HG02571 (cell line): ENCODE measurements around the gene BCAS3.
"Not testable (repeated sequence)": the region's sequence is repeated elsewhere in the genome, so short reads cannot be mapped to it uniquely, and the experiment has no call there.

Source experiments
- ATAC-seq: cut with Tn5 transposase; IDR thresholded peaks from one replicate; pipeline ENCODE4 v1.9.1; 2021; ENCODE audit warnings: mild to moderate bottlenecking, moderate library complexity; ENCODE audit not compliant: unreplicated experiment

BCAS3 gene

DNA sequence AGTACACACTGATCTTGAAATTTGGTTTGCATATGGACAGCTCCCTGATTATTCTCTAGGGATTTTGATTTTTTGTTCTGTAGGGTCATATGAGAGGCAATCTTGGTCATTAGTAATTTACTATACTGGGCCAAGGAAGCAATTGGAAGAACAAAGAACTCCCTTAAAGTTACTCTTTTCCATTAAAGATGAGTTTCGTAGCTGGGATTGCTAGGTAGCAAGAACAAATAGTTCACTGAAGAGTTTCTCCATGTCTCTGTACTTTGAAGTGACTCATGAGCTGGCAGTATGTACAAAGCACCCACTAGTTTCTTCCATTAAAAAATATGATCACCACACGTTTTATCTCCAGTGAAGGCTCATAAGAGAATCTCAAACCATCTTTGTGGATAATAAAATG, 6.2 kb upstream of the BCAS3 start:
- no peak for ATAC-seq

DNA sequence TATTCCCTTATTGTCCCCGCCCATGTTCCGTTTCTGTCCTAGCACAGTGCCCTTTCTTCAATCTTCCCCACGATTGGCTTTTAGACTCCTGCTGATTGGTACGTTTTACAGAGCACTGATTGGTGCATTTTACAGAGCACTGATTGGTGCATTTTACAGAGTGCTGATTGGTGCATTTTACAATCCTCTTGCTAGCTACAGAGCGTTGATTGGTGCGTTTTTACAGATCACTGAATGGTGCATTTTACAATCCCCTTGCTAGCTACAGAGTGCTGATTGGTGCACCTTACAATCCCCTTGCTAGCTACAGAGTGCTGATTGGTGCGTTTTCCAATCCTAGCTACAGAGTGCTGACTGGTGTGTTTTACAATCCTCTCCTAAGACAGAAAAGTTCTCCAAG, 3.0 kb upstream of the BCAS3 start:
- ATAC-seq = not testable (repeated sequence)

DNA sequence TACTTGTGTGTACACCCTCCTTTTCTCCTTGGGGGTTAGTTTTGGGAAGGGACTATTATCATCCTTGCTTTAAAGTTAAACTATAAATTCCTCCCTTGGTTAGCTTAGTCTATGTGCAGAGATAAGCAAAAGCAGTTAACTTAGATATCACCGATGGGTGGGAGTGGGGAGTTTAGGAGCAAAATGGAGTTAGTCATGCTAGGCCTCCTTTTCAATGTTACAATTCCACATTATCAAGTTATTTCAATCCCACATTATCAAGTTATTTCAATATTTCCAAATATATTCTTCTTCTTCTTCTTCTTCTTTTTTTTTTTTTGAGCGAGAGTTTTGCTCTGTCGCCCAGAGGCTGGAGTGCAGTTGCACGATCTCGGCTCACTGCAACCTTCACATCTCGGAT, 1.7 kb upstream of the BCAS3 start:
- ATAC-seq = no peak

DNA sequence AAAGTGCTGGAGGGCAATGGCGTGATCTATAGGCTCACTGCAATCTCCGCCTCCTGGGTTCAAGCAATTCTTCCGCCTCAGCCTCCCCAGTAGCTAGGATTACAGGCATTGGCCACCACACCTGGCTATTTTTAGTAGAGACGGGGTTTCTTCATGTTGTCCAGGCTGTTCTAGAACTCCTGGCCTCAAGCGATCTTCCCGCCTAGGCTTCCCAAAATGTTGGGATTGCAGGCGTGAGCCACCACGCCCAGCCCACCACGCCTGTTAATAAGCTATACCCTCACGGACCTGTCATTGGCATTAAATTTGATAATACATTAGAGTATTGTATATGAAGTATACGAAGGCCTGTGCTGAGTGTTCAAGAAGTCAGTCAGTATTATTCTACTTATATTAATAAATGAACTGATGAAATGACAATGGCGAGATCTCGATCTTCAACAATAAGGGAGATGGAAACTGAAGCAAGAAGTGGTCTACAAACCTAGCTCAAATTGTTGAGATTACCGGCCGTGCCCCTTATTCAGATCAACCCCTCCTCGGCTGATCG, 818 bp upstream of the BCAS3 start:
- no peak for ATAC-seq

- ATAC-seq = no peak
Observed at GRCh38 chr17:60678118-60678444, 430 bp downstream of the BCAS3 start.

DNA sequence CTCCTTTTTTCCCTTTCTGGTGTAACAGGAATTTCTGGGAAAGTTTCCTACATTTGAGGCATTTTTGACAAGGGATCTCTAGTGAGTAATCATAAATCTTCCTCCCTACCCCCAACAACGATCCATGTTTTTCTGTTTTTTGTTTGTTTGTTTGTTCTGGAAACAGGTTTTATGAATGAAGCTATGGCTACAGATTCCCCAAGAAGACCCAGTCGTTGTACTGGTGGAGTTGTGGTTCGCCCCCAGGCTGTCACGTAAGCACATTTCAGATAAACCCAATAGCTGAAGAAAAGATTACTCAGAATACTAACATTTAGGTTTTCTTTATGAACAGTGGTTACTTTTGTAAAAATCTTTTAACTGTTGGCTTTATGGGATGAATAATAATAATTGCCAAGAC, 1.6 kb downstream of the BCAS3 start:
- no peak for ATAC-seq

DNA sequence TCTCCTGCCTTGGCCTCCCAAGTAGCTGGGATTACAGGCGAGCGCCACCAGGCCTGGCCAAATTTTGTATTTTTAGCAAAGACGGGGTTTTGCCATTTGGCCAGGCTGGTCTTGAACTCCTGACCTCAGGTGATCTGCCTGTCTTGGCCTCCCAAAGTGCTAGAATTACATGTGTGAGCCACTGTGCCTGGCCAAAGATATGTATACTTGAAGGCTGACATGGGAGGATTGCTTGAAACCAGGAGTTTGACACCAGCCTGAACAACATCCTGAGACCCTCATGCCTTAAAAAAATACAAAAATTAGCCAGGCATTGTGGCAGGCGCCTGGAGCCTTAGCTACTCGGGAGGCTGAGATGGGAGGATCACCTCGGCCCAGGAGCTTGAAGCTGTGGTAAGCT, 3.1 kb downstream of the BCAS3 start:
- no peak for ATAC-seq

GRCh38 chr17:60685437-60685836, 7.8 kb downstream of the BCAS3 start:
- ATAC-seq = no peak

DNA sequence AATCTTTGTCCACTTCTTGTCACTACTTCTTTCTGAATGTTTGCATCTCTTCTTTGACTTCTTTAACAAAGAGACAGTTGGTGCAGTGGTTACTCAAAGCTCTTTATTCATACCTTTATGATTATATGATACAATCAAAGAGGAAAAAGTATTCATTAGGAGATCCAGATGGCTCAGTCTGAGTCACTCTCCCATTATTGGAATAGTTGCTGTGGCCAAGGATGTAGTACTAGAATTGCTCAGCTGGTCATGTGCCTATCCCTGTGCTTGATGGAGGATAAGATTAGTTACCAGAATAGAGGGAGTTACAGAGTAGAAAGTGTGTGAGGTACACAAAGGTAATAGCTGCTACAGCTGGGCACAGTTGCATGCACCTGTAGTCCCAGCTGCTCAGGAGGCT, 18.3 kb downstream of the BCAS3 start:
- ATAC-seq = no peak

DNA sequence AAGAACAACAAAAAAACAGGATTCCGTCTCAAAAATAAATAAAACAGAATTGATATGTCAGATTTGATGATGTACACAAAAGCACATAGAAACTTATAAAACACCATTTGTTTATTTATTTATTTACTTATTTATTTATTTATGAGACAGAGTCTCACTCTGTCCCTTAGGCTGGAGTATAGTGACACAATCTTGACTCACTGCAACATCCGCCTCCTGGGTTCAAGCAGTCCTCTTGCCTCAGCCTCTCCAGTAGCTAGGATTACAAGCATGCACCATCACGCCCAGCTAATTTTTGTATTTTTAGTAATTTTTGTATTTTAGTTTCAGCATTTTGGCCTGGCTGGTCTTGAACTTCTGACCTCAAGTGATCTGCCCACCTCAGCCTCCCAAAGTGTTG, 21.4 kb downstream of the BCAS3 start:
- ATAC-seq = no peak

GRCh38 chr17:60704170-60704569, 26.5 kb downstream of the BCAS3 start:
- ATAC-seq = no peak

DNA sequence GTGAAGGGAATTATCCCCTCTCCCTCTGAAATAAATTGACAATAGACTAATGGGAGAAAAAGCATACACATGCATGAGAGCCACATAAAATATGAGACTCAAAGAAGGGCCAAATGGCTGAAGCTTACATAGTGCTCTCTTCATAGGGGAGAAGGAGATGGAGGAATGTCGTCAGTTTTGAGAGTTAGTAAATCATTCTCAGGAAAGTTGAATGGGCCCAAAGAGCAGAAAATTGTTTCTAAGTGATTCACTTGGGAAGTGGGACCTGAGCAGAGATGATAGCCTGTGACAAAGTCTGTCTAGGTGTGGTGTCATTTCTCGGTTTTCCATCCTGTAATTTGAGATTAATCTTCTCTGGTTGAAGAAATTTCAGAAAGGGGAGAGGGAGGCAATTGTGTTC, 35.0 kb downstream of the BCAS3 start:
- ATAC-seq = no peak

DNA sequence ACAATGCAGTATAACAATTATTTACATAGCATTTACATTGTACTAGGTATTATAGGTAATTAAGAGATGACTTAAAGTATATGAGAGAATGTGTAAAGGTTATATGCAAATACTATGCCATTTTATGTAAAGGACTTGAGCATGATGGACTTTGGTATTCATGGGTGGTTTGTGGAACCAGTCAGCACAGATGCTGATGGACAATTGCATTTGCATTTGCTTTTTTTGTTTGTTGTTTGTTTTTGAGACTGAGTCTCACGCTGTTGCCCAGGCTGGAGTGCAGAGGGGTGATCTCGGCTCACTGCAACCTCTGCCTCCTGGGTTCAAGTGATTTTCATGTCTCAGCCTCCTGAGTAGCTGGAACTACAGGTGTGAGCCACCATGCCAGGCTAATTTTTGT, 36.0 kb downstream of the BCAS3 start:
- no peak for ATAC-seq

DNA sequence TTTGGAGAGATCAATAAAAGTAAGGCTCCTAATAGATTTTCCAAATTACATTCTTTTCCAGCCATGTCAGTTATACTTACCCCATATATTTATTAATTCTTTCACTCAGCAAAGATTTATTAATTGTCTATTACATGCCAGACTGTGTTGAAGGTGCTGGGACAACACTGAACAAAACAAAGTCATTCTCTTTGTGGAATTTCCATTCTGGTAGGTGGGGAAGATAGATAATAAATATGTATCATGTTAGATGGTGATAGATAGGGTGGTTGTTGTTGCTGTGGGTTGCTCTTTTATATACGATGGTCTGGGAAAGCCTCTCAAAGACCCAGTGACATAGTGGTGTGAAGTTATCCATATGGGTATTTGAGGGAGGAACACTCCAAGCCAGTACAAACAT, 39.1 kb downstream of the BCAS3 start:
- ATAC-seq = no peak

- no peak for ATAC-seq
Observed at GRCh38 chr17:60717814-60718213, 40.2 kb downstream of the BCAS3 start.

DNA sequence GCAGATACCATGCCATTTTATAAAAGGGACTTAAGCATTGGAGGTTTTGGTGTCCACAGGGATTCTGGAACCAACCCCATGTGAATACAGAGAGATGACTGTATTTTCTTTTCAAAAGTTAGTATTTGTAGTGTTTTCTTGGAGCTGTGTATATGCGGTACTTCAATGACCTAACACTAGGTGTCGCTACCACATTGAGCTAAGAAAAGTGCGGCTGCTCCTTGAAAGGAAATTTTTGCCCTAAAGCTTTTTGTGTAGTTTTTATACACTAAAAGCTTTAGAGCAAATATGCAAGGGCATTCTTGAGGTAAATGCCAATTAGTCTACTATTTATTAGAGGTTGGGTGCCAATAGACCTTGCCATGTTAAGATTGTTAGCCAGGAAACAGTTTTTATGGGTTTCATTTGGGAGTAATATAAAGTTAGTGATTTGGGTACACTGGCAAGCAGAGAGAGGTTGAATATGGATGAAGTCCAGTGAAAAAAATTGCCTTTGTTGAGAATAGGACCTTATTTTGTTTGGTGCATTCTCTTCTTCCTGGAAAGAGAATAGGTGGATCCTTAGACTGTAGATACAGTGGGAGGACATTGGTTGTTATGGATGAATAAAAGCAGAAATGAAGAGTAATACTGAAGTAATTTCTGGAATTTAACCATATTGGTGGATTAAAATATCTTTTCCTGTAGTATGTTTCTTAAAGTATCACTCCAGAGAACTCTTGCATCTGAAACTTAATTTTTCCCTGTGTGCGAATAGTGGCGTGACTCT, 43.3 kb downstream of the BCAS3 start:
- ATAC-seq = no peak

DNA sequence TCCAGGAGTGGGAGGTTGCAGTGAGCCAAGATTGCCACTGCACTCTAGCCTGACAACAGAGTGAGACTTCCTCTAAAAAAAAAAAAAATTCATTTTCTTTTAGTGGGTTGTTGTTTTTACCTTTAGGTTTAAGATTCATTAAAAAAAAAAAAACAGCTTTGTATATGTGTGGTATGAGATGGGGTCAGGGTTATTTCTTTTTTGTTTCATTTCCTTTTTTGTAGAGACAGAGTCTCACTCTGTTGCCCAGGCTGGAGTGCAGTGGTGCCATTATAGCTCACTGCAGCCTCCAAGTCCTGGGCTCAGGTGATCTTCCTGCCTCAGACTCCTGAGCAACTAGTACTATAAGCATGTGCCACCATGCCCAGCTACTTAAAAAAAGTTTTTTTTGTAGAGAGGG, 47.0 kb downstream of the BCAS3 start:
- ATAC-seq = no peak

GRCh38 chr17:60729854-60730253, 52.2 kb downstream of the BCAS3 start:
- ATAC-seq = no peak

- ATAC-seq = no peak
Observed at GRCh38 chr17:60730273-60730672, 52.6 kb downstream of the BCAS3 start.

- ATAC-seq = no peak
Observed at GRCh38 chr17:60738287-60738686, 60.6 kb downstream of the BCAS3 start.

- ATAC-seq = no peak
Observed at GRCh38 chr17:60740584-60740983, 62.9 kb downstream of the BCAS3 start.

- ATAC-seq = no peak
Observed at GRCh38 chr17:60741031-60741430, 63.4 kb downstream of the BCAS3 start.

DNA sequence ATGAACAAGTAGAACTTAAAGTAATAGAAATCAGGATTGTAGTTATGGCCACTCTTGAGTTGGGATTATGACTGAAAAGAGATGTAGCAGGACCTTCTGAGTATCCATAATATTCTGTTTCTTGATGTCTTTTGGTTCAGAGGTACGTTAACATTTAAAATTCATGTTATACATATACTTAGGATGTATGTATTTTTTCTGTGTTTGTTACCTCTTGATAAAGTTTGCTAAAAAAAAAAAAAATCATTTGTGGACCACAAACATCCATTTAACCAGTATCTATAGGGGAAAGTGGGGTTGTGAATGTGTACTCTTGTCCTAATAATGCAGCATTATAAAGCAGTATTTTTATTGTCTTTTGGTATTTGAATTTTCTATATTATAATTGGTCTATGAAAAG, 65.6 kb downstream of the BCAS3 start:
- no peak for ATAC-seq
